GM06990 (cell line): ENCODE data around the gene UCP2.

Source experiments
- DNase-seq: peaks from one replicate; pipeline ENCODE4 v3.0.0-alpha.2; 2011; ENCODE audit not compliant: insufficient read length; ENCODE audit errors: extremely low read depth
- H3K27me3 ChIP-seq: replicated peaks from 2 replicates; pipeline ENCODE4 v1.6.0; 2011; ENCODE audit warnings: low read length; ENCODE audit not compliant: control insufficient read depth, insufficient read depth
- H3K36me3 ChIP-seq: 2 replicates; pipeline ENCODE4 v1.5.1; 2011; ENCODE audit warnings: low read length; ENCODE audit not compliant: control insufficient read depth, insufficient read depth
- H3K4me3 ChIP-seq: replicated peaks from 2 replicates; pipeline ENCODE4 v1.5.1; 2011; ENCODE audit warnings: low read depth, mild to moderate bottlenecking, control low read depth, low read length
- TF ChIP-seq, protein P1 (sequence below): IDR thresholded peaks from 2 replicates; pipeline ENCODE4 v1.5.1; 2011; ENCODE audit warnings: low read length, control low read depth, mild to moderate bottlenecking, inconsistent platforms; ENCODE audit not compliant: insufficient read depth, poor library complexity, severe bottlenecking

Gene UCP2

DNA sequence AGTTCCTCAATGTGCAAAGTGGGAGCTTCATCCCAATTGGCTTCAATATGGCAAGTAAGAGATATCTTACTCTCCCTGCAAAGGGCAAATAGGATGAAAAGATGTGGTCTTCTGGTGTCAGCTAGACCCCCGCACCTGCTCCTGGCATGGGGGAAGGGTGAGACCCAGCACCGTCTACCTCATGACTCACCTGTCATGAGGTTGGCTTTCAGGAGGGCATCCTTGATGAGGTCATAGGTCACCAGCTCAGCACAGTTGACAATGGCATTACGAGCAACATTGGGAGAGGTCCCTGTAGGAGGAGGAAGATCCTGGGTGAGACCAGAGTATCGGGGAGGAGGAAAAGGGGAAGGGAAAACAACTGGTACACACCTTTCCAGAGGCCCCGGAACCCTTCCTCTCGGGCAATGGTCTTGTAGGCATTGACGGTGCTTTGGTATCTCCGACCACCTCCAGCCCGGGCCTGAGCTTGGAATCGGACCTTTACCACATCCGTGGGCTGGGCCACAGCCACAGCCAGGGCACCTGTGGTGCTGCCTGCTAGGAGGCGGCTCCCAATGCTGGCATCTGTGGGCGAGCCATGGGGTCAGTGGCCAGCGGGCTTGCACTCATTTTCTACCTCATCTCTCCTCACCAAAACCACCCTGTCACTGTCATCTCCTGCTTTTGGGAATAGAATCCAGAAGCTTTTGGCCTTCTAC lies 6.0 kb downstream of the UCP2 start:
- Histone ChIP-seq H3K4me3 (no peak overlapping the region), H3K27me3 (no peaks in the 10 kb centered on the region), H3K36me3 (peaks cover 42% of the 10 kb centered on the region)
- TF ChIP-seq, protein P1, sequence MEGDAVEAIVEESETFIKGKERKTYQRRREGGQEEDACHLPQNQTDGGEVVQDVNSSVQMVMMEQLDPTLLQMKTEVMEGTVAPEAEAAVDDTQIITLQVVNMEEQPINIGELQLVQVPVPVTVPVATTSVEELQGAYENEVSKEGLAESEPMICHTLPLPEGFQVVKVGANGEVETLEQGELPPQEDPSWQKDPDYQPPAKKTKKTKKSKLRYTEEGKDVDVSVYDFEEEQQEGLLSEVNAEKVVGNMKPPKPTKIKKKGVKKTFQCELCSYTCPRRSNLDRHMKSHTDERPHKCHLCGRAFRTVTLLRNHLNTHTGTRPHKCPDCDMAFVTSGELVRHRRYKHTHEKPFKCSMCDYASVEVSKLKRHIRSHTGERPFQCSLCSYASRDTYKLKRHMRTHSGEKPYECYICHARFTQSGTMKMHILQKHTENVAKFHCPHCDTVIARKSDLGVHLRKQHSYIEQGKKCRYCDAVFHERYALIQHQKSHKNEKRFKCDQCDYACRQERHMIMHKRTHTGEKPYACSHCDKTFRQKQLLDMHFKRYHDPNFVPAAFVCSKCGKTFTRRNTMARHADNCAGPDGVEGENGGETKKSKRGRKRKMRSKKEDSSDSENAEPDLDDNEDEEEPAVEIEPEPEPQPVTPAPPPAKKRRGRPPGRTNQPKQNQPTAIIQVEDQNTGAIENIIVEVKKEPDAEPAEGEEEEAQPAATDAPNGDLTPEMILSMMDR: no peak
- no peak for DNase-seq

DNA sequence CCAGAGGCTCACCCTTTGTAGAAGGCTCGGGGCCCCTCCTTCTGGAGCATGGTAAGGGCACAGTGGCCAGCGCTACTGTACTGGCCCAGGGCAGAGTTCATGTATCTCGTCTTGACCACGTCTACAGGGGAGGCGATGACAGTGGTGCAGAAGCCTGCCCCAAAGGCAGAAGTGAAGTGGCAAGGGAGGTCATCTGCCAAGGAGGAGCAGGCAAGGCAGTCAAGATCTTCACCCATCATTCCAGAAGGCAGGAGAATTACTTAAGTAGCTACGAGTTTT lies 7.2 kb downstream of the UCP2 start:
- Histone ChIP-seq H3K36me3 (peaks cover 41% of the 10 kb centered on the region), H3K4me3 (no peak overlapping the region), H3K27me3 (no peaks in the 10 kb centered on the region)
- no peak for DNase-seq
- TF ChIP-seq, protein P1: no peak

DNA sequence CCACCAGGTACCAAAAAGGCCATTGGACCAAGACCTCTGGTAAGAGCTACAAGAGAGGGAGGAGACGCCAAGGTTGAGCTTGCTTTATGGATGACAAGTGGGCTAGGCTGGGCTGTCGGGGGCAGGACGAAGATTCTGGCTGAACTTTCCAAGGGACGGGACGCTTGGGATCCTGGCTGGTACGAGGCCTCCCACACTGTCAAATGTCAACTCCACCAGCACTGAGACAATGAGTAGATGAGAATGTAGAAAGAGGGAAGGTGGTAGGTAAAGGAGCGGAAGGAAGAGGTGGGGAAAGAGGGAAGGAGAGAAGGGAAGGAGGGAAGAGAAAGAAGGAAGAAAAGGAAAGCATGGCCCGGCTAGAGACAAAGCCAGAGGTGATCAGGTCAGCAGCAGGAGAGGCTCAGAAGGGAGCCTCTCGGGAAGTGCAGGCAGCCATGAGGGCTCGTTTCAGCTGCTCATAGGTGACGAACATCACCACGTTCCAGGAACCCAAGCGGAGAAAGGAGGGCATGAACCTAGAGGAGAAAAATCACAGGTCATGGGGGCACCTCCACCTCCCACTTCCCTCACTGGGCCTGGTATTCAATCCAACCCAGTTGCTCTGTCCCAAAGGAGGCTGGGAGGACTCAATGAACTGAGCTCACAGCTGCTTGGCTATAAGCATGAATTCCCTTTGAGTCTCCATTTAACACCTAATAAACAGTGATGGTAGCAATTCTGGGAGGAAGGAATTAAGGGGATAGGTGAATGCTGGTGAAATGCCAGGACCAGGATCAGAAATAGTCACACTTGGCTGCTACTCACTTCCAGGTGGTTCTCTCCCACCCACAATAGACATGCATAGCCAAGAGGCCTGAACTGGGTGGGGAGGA lies 7.8 kb downstream of the UCP2 start:
- TF ChIP-seq, protein P1: no peak
- Histone ChIP-seq H3K36me3 (peaks cover 41% of the 10 kb centered on the region), H3K4me3 (no peak overlapping the region), H3K27me3 (no peaks in the 10 kb centered on the region)
- no peak for DNase-seq

DNA sequence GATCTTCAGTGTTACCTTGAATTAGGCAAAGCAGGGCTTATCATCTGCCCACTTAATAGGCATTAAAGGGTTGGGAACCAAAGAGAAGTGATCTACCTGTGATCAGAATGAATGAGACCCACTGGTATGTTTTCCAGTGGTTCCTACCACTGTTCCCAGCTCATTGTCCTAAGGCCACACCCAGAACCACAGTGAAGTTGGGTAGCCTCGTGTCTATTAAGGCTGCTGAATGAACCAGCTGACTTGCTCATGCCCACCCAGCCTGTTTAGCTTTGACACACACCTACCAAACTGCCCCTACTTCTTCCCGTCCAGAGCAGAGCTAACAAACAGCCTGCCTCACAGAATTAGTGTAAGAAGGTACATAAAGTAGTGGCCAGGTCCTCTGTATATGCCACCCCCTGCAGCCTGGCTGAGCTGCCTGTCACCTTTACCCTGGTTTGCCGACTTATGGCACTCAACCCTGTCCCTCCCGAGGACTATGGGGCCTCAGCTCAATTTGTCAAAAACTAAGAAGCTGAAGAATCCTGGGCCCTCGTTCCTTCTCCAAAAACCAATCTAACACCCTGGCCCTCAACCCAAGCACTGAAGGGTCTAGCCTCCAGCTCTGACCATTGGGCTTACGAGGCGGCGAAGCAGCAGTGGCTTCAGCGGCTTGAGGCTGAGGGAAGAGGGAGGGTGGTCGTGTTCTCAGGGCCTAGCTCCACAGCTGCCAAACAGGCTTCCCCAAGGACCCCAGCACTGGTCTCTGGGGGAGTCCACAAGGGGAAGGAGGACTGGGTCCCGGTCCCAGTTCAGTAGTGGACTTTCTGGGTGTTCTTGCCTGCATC lies 9.8 kb downstream of the UCP2 start:
- H3K27me3 ChIP-seq: no peaks in the 10 kb centered on the region
- TF ChIP-seq, protein P1: no peak
- H3K4me3 ChIP-seq: no peak overlapping the region
- peaks cover 30% of the 10 kb centered on the region for H3K36me3 ChIP-seq
- DNase-seq: no peak

DNA sequence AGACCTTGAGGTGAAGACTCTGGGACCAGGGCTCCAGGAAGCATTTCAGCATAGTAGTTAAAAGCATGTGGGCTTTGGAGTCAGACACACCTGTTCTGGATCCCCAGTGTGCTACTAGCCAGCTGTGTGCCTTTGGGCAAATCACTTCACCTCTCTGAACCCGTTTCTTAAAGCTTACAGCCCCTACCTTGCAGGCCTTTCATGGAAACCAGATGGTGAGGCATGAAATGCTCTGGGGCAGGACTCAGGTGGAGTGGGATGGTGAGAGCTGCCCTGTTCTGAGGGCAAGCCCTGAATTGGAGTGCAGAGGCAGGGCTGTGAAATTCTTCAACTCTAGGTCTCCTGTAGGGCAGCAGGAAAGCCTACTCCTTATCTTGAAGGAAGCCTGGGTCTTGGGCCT lies 10.5 kb downstream of the UCP2 start:
- TF ChIP-seq, protein P1: no peak
- H3K4me3 ChIP-seq: no peak overlapping the region
- H3K27me3 ChIP-seq: no peaks in the 10 kb centered on the region
- DNase-seq: no peak
- H3K36me3 ChIP-seq: peaks cover 24% of the 10 kb centered on the region
